Measurements from ENCODE around the gene APOL3.
"Not testable (repeated sequence)": the region's sequence is repeated elsewhere in the genome, so short reads cannot be mapped to it uniquely, and the experiment has no call there.

APOL3 gene

DNA sequence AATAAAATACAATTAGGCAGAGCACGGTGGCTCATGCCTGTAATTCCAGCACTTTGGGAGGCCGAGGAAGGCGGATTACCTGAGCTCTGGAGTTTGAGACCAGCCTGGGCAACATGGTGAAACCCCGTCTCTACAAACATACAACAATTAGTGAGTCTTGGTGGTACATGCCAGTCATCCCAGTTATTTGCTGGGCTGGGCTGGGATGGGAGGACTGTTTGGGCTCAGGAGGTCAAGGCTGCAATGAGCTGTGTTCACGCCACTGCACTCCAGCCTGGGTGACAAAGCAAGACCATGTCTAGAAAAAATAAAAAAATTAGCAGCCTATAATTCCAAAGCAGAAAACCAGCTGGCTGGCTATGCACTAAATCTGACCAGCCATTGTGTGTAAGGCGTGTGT is 35.1 kb downstream of the APOL3 start:
- no peak for DNase-seq (ENCODE audit: low spot score)
- no peak for TF ChIP-seq CTCF (IDR thresholded peaks at IDR 0.05; ENCODE audit: borderline replicate concordance, control extremely low read depth, extremely low read depth, insufficient read depth, missing control alignments)
- in situ Hi-C loops (cut with MboI; ENCODE audit: low sequenced_read_pairs, unreplicated experiment): loop anchor here (10.0 kb wide), 1 partner anchor 191 kb away; no protein-coding TSS in a partner anchor

DNA sequence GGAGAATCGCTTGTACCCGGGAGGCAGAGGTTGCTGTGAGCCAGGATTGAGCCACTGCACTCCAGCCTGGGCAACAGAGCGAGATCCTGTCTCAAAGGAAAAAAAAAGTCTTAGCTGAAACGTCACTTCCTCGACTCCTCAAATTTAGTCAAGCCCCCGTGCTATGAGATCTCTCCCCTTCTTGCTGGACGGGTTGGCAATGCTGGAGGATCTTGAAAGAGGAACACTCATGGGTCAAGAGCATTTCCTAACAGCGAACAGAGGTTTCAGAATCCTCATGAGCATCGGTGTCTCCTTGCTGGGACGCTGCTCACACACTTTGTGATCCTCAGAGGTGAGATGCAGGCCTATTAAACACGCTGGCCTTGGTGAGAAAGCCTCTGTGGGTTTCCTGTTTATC is 35.9 kb downstream of the APOL3 start:
- no peak for TF ChIP-seq CTCF (IDR thresholded peaks at IDR 0.05; ENCODE audit: borderline replicate concordance, control extremely low read depth, extremely low read depth, insufficient read depth, missing control alignments)
- in situ Hi-C loops (cut with MboI; ENCODE audit: low sequenced_read_pairs, unreplicated experiment): loop anchor here (10.0 kb wide), 1 partner anchor 190 kb away; no protein-coding TSS in a partner anchor
- no peak for DNase-seq (ENCODE audit: low spot score)

DNA sequence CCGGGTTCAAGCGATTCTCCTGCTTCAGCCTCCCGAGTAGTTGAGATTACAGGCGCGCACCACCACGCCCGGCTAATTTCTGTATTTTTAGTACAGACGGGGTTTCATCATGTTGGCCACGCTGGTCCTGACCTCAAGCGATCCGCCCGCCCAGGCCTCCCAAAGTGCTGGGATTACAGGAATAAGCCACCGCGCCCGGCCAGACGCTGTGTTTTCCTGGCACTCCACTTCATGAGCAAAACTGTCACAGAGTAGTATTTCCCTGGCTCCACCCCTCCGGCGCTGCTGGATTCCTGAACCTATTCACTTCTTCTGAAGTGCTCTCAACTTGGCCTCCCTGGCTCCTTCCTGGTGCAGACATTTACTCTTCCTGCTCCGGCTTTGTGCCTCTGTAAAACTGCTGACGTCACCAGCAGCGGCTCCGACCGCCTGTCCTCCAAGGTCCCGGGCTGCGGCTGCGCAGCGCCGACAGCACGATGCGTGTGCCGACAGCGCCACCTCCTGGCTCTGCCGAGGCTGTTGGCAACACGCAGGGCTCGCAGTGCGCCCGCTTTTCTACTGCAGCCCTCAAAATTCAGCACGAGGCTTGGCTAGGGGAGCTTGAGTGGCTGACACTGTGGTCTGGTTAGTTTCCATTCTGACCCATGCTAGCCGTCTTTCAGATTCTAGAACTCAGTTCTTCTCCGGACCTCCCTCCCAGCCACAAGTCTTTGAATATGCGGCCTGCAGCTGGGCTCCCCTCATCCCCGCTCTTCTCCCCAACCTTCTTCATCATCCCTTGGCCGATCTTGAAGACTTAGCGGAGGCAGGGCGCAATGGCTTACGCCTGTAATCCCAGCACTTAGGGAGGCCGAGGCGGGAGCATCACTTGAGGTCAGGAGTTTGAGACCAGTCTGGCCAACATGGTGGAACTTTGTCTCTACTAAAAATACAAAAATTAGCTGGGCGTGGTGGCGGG is 36.6 kb downstream of the APOL3 start:
- DNase-seq (ENCODE audit: low spot score): peak; percentile 94
- in situ Hi-C loops (cut with MboI; ENCODE audit: low sequenced_read_pairs, unreplicated experiment): loop anchor here (10.0 kb wide), 1 partner anchor 189 kb away; no protein-coding TSS in a partner anchor
- peak; percentile 98 for TF ChIP-seq CTCF (IDR thresholded peaks at IDR 0.05; ENCODE audit: borderline replicate concordance, control extremely low read depth, extremely low read depth, insufficient read depth, missing control alignments)

GRCh38 chr22:36120621-36121351 is 39.8 kb downstream of the APOL3 start:
- not testable (repeated sequence) for DNase-seq (ENCODE audit: low spot score)
- in situ Hi-C loops (cut with MboI; ENCODE audit: low sequenced_read_pairs, unreplicated experiment): loop anchor here (10.0 kb wide), 1 partner anchor 186 kb away; no protein-coding TSS in a partner anchor

DNA sequence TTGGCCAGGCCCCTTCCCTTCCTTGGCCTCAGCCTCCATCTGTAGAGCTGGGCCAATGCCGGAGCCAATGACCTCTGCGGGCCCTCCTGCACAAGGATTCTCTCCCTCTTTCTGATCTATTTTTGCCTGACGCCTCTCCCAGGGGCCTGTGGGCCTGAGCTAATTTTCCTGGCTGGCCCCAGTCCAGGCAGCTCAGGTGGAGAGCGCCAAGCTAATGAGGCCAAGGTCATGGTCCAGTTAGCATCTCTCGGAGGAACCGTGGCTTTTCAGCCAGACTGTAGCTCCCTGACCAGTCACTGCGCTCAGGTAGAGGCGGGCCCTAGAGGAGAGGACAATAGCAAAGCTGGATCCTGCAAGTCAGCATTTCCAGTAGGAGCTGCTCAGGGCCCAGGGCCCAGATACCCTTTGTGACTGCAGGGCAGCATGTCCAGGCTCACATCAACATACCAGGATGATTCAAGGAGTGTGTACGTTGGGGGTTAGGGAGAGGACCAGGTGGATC is 43.5 kb downstream of the APOL3 start:
- no peak for TF ChIP-seq CTCF (IDR thresholded peaks at IDR 0.05; ENCODE audit: borderline replicate concordance, control extremely low read depth, extremely low read depth, insufficient read depth, missing control alignments)
- no peak for DNase-seq (ENCODE audit: low spot score)
- in situ Hi-C loops (cut with MboI; ENCODE audit: low sequenced_read_pairs, unreplicated experiment): no loop called here

DNA sequence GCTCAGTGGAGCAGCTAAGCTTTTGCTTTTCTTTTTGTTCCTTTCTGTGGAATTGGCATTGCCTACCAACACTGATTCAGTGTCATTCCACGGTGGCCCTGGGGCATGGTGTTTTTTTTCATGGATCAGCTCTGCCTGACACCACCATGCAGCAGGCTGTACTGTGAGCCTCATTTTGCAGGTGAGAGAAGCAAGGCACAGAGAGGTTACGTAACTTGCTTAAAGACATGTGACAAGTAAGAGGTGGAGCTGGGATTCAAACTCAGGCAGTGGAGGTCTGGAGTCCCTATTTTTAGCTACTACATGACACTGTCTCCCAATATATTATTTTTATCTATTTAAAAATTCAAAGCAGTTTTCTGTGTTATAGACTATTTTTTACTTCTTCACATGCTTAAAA is 44.4 kb downstream of the APOL3 start:
- TF ChIP-seq CTCF (IDR thresholded peaks at IDR 0.05; ENCODE audit: borderline replicate concordance, control extremely low read depth, extremely low read depth, insufficient read depth, missing control alignments): no peak
- no peak for DNase-seq (ENCODE audit: low spot score)
- in situ Hi-C loops (cut with MboI; ENCODE audit: low sequenced_read_pairs, unreplicated experiment): no loop called here

All from GM13976 (cell line).